Measurements from ENCODE around the gene RNF17.

RNF17 gene

DNA sequence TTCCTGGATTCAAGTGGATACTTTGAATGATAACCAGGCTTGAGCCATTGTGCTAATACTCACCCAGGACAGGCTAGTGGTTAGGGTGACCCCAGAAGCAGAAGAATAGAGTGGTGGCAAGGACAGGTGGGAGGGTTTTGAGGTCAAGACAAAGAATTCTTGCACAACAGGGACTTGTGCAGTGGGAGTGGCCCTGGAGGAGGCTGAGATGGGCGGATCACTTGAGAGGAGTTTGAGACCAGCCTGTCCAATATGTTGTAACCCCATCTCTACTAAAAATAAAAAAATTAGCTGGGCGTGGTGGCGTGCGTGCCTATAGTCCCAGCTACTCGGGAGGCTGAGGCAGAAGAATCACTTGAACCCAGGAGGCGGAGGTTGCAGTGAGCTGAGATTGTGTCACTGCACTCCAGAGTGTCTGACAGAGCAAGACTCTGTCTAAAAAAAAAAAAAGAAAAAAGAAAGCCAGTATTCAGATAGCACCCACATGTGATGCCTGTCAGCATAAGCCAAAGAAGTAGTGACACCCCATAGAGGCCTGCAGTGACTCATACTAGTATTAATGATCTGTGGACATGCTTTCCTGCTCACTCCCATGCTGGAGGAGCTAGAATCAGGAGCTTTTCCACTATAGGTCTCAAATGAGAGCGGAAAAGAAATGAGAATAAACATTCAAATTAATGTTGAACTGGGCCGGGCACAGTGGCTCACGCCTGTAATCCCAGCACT, 78.7 kb downstream of the RNF17 start:
- no peak for DNase-seq (ENCODE audit: extremely low spot score)
- CTCF ChIA-PET = interaction anchor here (0.6 kb wide), 2 partner anchors 143 to 1583 kb away, joined by 3 to 5 read pairs; no protein-coding TSS in a partner anchor
- POLR2A ChIA-PET = no interaction called here
- TF ChIP-seq LEF1 (IDR thresholded peaks at IDR 0.05; ENCODE audit: borderline replicate concordance) (no peak), BHLHE40 (IDR thresholded peaks at IDR 0.05; ENCODE audit: borderline replicate concordance) (no peak), PKNOX1 (IDR thresholded peaks at IDR 0.05) (no peak), NFRKB (IDR thresholded peaks at IDR 0.05) (no peak), L3MBTL2 (conservative IDR thresholded peaks at IDR 0.05) (no peak), ZNF384 (IDR thresholded peaks at IDR 0.05) (no peak), HDGF (IDR thresholded peaks at IDR 0.05; ENCODE audit: borderline replicate concordance) (no peak), FOXM1 (IDR thresholded peaks at IDR 0.05; ENCODE audit: borderline replicate concordance) (no peak), SP1 (IDR thresholded peaks at IDR 0.05) (no peak), FOXA1 (IDR thresholded peaks at IDR 0.05) (no peak), ELF4 (IDR thresholded peaks at IDR 0.05) (no peak), ARNT (IDR thresholded peaks at IDR 0.05) (no peak), CTBP1 (IDR thresholded peaks at IDR 0.05; ENCODE audit: borderline replicate concordance) (no peak), TARDBP (IDR thresholded peaks at IDR 0.05) (no peak), FOXK2 (IDR thresholded peaks at IDR 0.05) (no peak), SUZ12 (IDR thresholded peaks at IDR 0.05) (no peak)

DNA sequence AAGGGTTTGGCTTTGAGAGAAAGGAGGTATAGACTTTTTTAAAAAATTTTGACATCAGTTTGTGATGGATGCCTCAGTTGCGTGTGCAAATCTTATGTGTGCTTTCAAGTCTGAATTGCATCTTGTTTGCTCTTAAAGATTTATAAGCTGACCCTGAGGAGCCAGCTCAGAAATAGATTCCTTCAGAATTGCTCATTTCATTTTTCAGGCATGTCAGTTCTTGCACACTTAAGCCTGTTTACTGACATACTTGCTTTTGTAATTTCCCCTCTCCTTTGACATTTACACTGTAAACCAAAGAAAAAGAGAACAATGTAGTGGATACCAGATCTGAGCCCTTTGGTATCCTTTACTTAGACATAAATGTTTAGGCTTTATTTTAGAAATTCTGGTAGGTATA, 87.6 kb downstream of the RNF17 start:
- TF ChIP-seq BHLHE40 (IDR thresholded peaks at IDR 0.05; ENCODE audit: borderline replicate concordance) (no peak), ARNT (IDR thresholded peaks at IDR 0.05) (no peak), CTBP1 (IDR thresholded peaks at IDR 0.05; ENCODE audit: borderline replicate concordance) (no peak), LEF1 (IDR thresholded peaks at IDR 0.05; ENCODE audit: borderline replicate concordance) (no peak), PKNOX1 (IDR thresholded peaks at IDR 0.05) (no peak), TARDBP (IDR thresholded peaks at IDR 0.05) (no peak), FOXA1 (IDR thresholded peaks at IDR 0.05) (no peak), SUZ12 (IDR thresholded peaks at IDR 0.05) (no peak), ZNF384 (IDR thresholded peaks at IDR 0.05) (no peak), FOXK2 (IDR thresholded peaks at IDR 0.05) (no peak), L3MBTL2 (conservative IDR thresholded peaks at IDR 0.05) (no peak), NFRKB (IDR thresholded peaks at IDR 0.05) (no peak)
- ChIA-PET CTCF (interaction anchor here (0.6 kb wide), 1 partner anchor 20 kb away, joined by 4 read pairs; no protein-coding TSS in a partner anchor), POLR2A (no interaction called here)
- no peak for DNase-seq (ENCODE audit: extremely low spot score)

GRCh38 chr13:24854311-24854710, 90.3 kb downstream of the RNF17 start:
- ChIA-PET CTCF (no interaction called here), POLR2A (no interaction called here)
- no peak for DNase-seq (ENCODE audit: extremely low spot score)
- TF ChIP-seq HDGF (IDR thresholded peaks at IDR 0.05; ENCODE audit: borderline replicate concordance) (no peak), ARNT (IDR thresholded peaks at IDR 0.05) (no peak), LEF1 (IDR thresholded peaks at IDR 0.05; ENCODE audit: borderline replicate concordance) (no peak), NFRKB (IDR thresholded peaks at IDR 0.05) (no peak)

DNA sequence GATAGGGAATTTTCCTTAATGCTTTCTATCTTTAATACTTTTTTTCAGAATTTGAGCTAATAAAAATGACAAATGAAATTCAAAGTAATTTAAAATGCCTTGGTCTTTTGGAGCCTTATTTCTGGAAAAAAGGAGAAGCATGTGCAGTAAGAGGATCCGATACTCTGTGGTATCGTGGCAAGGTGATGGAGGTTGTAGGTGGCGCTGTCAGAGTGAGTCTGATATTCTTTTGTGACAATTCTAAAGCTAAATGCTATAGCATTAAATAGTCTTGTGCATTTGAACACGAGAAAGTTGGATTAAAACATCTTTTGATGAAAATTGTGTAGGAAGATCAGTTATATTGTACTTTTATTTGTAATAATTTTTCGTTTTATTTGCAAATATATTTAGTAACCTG, 95.0 kb downstream of the RNF17 start:
- ChIA-PET POLR2A (no interaction called here), CTCF (no interaction called here)
- no peak for TF ChIP-seq ZNF384 (IDR thresholded peaks at IDR 0.05)
- TF ChIP-seq TARDBP (IDR thresholded peaks at IDR 0.05) = no peak
- TF ChIP-seq L3MBTL2 (conservative IDR thresholded peaks at IDR 0.05) = no peak
- TF ChIP-seq HDGF (IDR thresholded peaks at IDR 0.05; ENCODE audit: borderline replicate concordance) = no peak
- DNase-seq (ENCODE audit: extremely low spot score) = no peak

DNA sequence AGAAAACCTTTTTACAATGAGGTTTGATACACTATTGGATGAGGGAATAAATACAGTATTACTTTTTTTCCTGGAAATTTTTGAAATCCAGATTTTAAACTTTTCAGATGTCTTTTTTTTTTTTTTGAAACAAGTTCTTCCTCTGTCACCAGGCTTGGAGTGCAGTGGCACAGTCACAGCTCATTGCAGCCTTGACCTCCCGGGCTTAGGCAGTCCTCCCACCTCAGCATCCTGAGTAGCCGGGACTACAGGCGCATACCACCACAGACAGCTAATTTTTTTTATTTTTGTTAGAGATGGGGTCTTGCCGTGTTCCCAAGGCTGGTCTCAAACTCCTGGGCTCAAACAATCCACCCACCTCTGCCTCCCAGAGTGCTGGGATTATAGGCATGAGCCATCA, 96.8 kb downstream of the RNF17 start:
- no peak for DNase-seq (ENCODE audit: extremely low spot score)
- CTCF ChIA-PET = interaction anchor here (0.6 to 1.5 kb wide), 2 partner anchors 111 to 167 kb away, joined by 4 to 5 read pairs; no protein-coding TSS in a partner anchor
- TF ChIP-seq L3MBTL2 (conservative IDR thresholded peaks at IDR 0.05) (no peak), CTBP1 (IDR thresholded peaks at IDR 0.05; ENCODE audit: borderline replicate concordance) (no peak), BHLHE40 (IDR thresholded peaks at IDR 0.05; ENCODE audit: borderline replicate concordance) (no peak), LEF1 (IDR thresholded peaks at IDR 0.05; ENCODE audit: borderline replicate concordance) (no peak), FOXK2 (IDR thresholded peaks at IDR 0.05) (no peak), SP1 (IDR thresholded peaks at IDR 0.05) (no peak), ELF4 (IDR thresholded peaks at IDR 0.05) (no peak), SUZ12 (IDR thresholded peaks at IDR 0.05) (no peak), ZNF384 (IDR thresholded peaks at IDR 0.05) (no peak), ARNT (IDR thresholded peaks at IDR 0.05) (no peak), FOXA1 (IDR thresholded peaks at IDR 0.05) (no peak), NFRKB (IDR thresholded peaks at IDR 0.05) (no peak), TARDBP (IDR thresholded peaks at IDR 0.05) (no peak), FOXM1 (IDR thresholded peaks at IDR 0.05; ENCODE audit: borderline replicate concordance) (no peak), PKNOX1 (IDR thresholded peaks at IDR 0.05) (no peak), HDGF (IDR thresholded peaks at IDR 0.05; ENCODE audit: borderline replicate concordance) (no peak)
- POLR2A ChIA-PET = no interaction called here

DNA sequence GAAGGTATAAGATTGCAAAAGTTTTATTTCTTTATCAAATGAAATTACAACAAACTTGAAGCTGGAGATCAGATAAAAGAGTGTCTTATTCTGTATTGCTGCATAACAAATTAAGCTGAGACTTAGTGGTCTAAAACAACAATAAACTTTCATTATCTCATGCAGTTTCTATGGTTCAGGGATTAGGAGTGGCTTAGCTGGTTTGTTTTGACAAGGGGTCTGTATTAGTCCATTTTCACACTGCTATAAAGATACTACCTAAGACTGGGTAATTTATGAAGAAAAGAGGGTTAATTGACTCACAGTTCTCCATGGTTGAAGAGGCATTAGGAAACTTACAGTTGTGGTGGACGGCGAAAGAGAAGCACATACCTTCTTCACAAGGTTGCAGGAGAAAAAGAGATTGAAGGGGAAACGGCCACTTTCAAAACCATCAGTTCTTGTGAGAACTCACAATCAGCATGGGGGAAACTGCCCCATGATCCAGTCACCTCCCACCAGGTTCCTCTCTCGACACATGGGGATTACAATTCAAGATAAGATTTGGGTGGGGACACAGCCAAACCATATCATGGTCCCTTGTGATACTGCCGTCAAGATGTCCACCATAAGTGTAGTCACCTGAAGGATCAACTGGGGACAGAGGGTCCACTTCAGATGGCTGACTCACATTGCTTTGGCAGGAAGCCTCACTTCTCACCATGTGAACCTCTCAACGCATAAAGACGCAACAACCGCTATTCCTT, 97.8 kb downstream of the RNF17 start:
- CTCF ChIA-PET = interaction anchor here (1.5 kb wide), 1 partner anchor 168 kb away, joined by 5 read pairs; no protein-coding TSS in a partner anchor
- DNase-seq (ENCODE audit: extremely low spot score) = no peak
- TF ChIP-seq SUZ12 (IDR thresholded peaks at IDR 0.05) = no peak
- TF ChIP-seq FOXA1 (IDR thresholded peaks at IDR 0.05) = no peak
- TF ChIP-seq LEF1 (IDR thresholded peaks at IDR 0.05; ENCODE audit: borderline replicate concordance) = no peak
- no peak for TF ChIP-seq SP1 (IDR thresholded peaks at IDR 0.05)
- no peak for TF ChIP-seq HDGF (IDR thresholded peaks at IDR 0.05; ENCODE audit: borderline replicate concordance)
- TF ChIP-seq NFRKB (IDR thresholded peaks at IDR 0.05) = no peak
- TF ChIP-seq FOXM1 (IDR thresholded peaks at IDR 0.05; ENCODE audit: borderline replicate concordance) = no peak
- TF ChIP-seq PKNOX1 (IDR thresholded peaks at IDR 0.05) = no peak
- TF ChIP-seq CTBP1 (IDR thresholded peaks at IDR 0.05; ENCODE audit: borderline replicate concordance) = no peak
- no peak for TF ChIP-seq BHLHE40 (IDR thresholded peaks at IDR 0.05; ENCODE audit: borderline replicate concordance)
- TF ChIP-seq ZNF384 (IDR thresholded peaks at IDR 0.05) = no peak
- no peak for TF ChIP-seq ELF4 (IDR thresholded peaks at IDR 0.05)
- no peak for TF ChIP-seq FOXK2 (IDR thresholded peaks at IDR 0.05)
- no peak for TF ChIP-seq ARNT (IDR thresholded peaks at IDR 0.05)
- TF ChIP-seq L3MBTL2 (conservative IDR thresholded peaks at IDR 0.05) = no peak
- no peak for TF ChIP-seq TARDBP (IDR thresholded peaks at IDR 0.05)
- POLR2A ChIA-PET = no interaction called here

Data from HEK293T (cell line).